H1 (cell line): ENCODE data around the gene REL. TPM values are rescaled to one million over a fixed set of nuclear protein-coding genes. Genes with fewer than 3 reads are reported as not detected.

ENCODE experiments used
- CTCF ChIA-PET: fragments of 300-600 bp; sonication (Branson Sonifier 250); formaldehyde crosslinking; loops from one replicate; lab custom pipeline; 2021; ENCODE audit not compliant: partially characterized antibody; lab: Charles Lee
- POLR2A ChIA-PET: fragments of 300-600 bp; sonication (Branson Sonifier 250); formaldehyde crosslinking; loops from one replicate; lab custom pipeline; 2021; ENCODE audit warnings: inconsistent platforms; ENCODE audit not compliant: partially characterized antibody; lab: Charles Lee
- DNase-seq, 2 experiments: peaks; one replicate each; pipeline versions ENCODE4 v3.0.0 to v3.0.0-alpha.2; 2010 to 2022; ENCODE audit warnings: low spot score in 2 of 2, low read depth in 1 of 2, mixed read lengths in 1 of 2
- FAIRE-seq: peaks from 2 replicates; lab custom pipeline; 2011; peaks lifted over from hg19 to GRCh38; lab: Jason Lieb, UNC
- H2AFZ ChIP-seq: 2 replicates; pipeline ENCODE4 v1.8.1; 2012; ENCODE audit warnings: low read length, inconsistent platforms
- H2AK5ac ChIP-seq: 2 replicates; pipeline ENCODE4 v1.6.1; 2013; ENCODE audit warnings: low read depth, low read length
- H2BK120ac ChIP-seq: replicated peaks from 2 replicates; pipeline ENCODE3; 2013; ENCODE audit warnings: low read depth, low read length, inconsistent platforms
- H2BK12ac ChIP-seq: 2 replicates; pipeline ENCODE4 v1.6.1; 2013; ENCODE audit warnings: low read depth, low read length
- H2BK15ac ChIP-seq: 2 replicates; pipeline ENCODE4 v1.6.1; 2013; ENCODE audit warnings: low read length
- H2BK20ac ChIP-seq: 2 replicates; pipeline ENCODE4 v1.6.1; 2013; ENCODE audit warnings: low read length
- H2BK5ac ChIP-seq: 2 replicates; pipeline ENCODE4 v1.6.1; 2013; ENCODE audit warnings: low read depth, low read length
- H3K14ac ChIP-seq: 2 replicates; pipeline ENCODE4 v1.6.1; 2013; ENCODE audit warnings: inconsistent platforms; ENCODE audit not compliant: insufficient read length
- H3K18ac ChIP-seq: 2 replicates; pipeline ENCODE4 v1.6.1; 2013; ENCODE audit warnings: low read length; ENCODE audit errors: extremely low read depth
- H3K23ac ChIP-seq: 2 replicates; pipeline ENCODE4 v1.6.1; 2013; ENCODE audit warnings: inconsistent platforms; ENCODE audit not compliant: insufficient read length
- H3K23me2 ChIP-seq: 2 replicates; pipeline ENCODE4 v1.6.1; 2013; ENCODE audit warnings: low read depth, low read length
- H3K27ac ChIP-seq: 2 replicates; pipeline ENCODE4 v1.6.1; 2011; ENCODE audit warnings: low read depth, low read length, inconsistent platforms
- H3K27me3 ChIP-seq, 4 experiments: replicated peaks in 1 of 4; 1 replicate in 1 of 4; 2 replicates in 3 of 4; pipeline versions ENCODE4 v1.6.1 to v1.8.1; 2011 to 2013; ENCODE audit warnings: low read length in 3 of 4, mild to moderate bottlenecking in 3 of 4, inconsistent platforms in 2 of 4, mixed read lengths in 2 of 4, moderate library complexity in 1 of 4; ENCODE audit not compliant: control insufficient read depth in 3 of 4, insufficient read depth in 3 of 4; ENCODE audit errors: extremely low read depth in 1 of 4
- H3K36me3 ChIP-seq, 4 experiments: 2 replicates each; pipeline versions ENCODE4 v1.6.1 to v1.8.1; 2011 to 2013; ENCODE audit warnings: mild to moderate bottlenecking in 4 of 4, low read length in 3 of 4, moderate library complexity in 2 of 4, control low read depth in 1 of 4, inconsistent platforms in 1 of 4; ENCODE audit not compliant: insufficient read depth in 4 of 4, control insufficient read depth in 2 of 4
- H3K4ac ChIP-seq: replicated peaks from 2 replicates; pipeline ENCODE3; 2013; ENCODE audit warnings: low read length, low read depth, mixed read lengths, inconsistent platforms; ENCODE audit not compliant: insufficient read length
- H3K4me1 ChIP-seq, 4 experiments: replicated peaks in 1 of 4; 1 replicate in 1 of 4; 2 replicates in 3 of 4; pipeline versions ENCODE4 v1.6.1 to v1.8.1; 2011 to 2013; ENCODE audit warnings: low read length in 3 of 4, inconsistent platforms in 2 of 4, mixed read lengths in 1 of 4; ENCODE audit not compliant: insufficient read depth in 4 of 4, control insufficient read depth in 3 of 4
- H3K4me2 ChIP-seq, 2 experiments: 2 replicates each; pipeline versions ENCODE4 v1.6.1 to v1.8.1; 2011 to 2013; ENCODE audit warnings: low read depth in 2 of 2, low read length in 2 of 2, control low read depth in 1 of 2, inconsistent platforms in 1 of 2, mild to moderate bottlenecking in 1 of 2; ENCODE audit not compliant: insufficient read depth in 1 of 2
- H3K4me3 ChIP-seq, 4 experiments: fragments of 200-600, 300-600 bp in 1 of 4; sonication (generic), shearing (Covaris generic), sonication (Bioruptor Twin) in 1 of 4; 2 replicates each; pipeline versions ENCODE4 v1.5.1 to v1.8.1; 2011 to 2016; ENCODE audit warnings: low read length in 4 of 4, low read depth in 3 of 4, control low read depth in 2 of 4, inconsistent platforms in 2 of 4, mild to moderate bottlenecking in 2 of 4, mixed read lengths in 1 of 4, moderate library complexity in 1 of 4; ENCODE audit not compliant: insufficient read depth in 2 of 4; ENCODE audit errors: extremely low read depth in 1 of 4
- H3K56ac ChIP-seq: replicated peaks from 2 replicates; pipeline ENCODE3; 2013; ENCODE audit warnings: low read depth, mild to moderate bottlenecking, mixed read lengths, low read length, inconsistent platforms; ENCODE audit not compliant: insufficient read length
- H3K79me1 ChIP-seq: 2 replicates; pipeline ENCODE4 v1.6.1; 2013; ENCODE audit warnings: low read depth, low read length, control low read depth
- H3K79me2 ChIP-seq, 2 experiments: 2 replicates each; pipeline versions ENCODE4 v1.6.1 to v1.8.1; 2012 to 2013; ENCODE audit warnings: low read length in 2 of 2, mild to moderate bottlenecking in 2 of 2, inconsistent platforms in 1 of 2; ENCODE audit not compliant: insufficient read depth in 2 of 2, control insufficient read depth in 1 of 2
- H3K9ac ChIP-seq, 4 experiments: replicated peaks in 1 of 4; 1 replicate in 1 of 4; 2 replicates in 3 of 4; pipeline versions ENCODE4 v1.6.1 to v1.8.1; 2011 to 2013; ENCODE audit warnings: low read depth in 3 of 4, low read length in 3 of 4, control low read depth in 2 of 4, mild to moderate bottlenecking in 2 of 4, moderate library complexity in 2 of 4, inconsistent platforms in 1 of 4; ENCODE audit errors: extremely low read depth in 1 of 4
- H3K9me3 ChIP-seq, 2 experiments: 2 replicates each; pipeline versions ENCODE4 v1.6.1 to v1.8.1; 2012 to 2013; ENCODE audit warnings: mild to moderate bottlenecking in 2 of 2, moderate library complexity in 2 of 2, control low read depth in 1 of 2, inconsistent platforms in 1 of 2, low read depth in 1 of 2, low read length in 1 of 2, mixed read lengths in 1 of 2; ENCODE audit not compliant: insufficient read depth in 2 of 2
- H4K20me1 ChIP-seq, 2 experiments: replicated peaks in 1 of 2; 2 replicates each; pipeline versions ENCODE3 to v1.8.1; 2011 to 2013; ENCODE audit warnings: inconsistent platforms in 2 of 2, low read length in 2 of 2, mild to moderate bottlenecking in 1 of 2; ENCODE audit not compliant: insufficient read depth in 2 of 2, control insufficient read depth in 1 of 2
- H4K5ac ChIP-seq: 2 replicates; pipeline ENCODE4 v1.6.1; 2013; ENCODE audit warnings: low read length, low read depth, mixed read lengths, inconsistent platforms; ENCODE audit not compliant: insufficient read length
- H4K8ac ChIP-seq: 2 replicates; pipeline ENCODE4 v1.8.0; 2013; ENCODE audit warnings: mild to moderate bottlenecking, moderate library complexity, low read length, inconsistent platforms; ENCODE audit not compliant: insufficient read depth; ENCODE audit errors: extremely low read depth
- H4K91ac ChIP-seq: replicated peaks from 2 replicates; pipeline ENCODE3; 2013; ENCODE audit warnings: low read length, mixed read lengths, inconsistent platforms; ENCODE audit not compliant: insufficient read length
- CREB1 ChIP-seq: IDR thresholded peaks from 2 replicates; pipeline ENCODE4 v1.6.1; 2012; ENCODE audit warnings: inconsistent platforms
- SP1 ChIP-seq: IDR thresholded peaks from 2 replicates; pipeline ENCODE4 v1.6.1; 2011; ENCODE audit warnings: low read depth, low read length
- WGBS, 2 experiments: shearing (Covaris generic) in 1 of 2; methylation state at CpG; one replicate each; pipeline versions ENCODE4 v1.1.6 to v1.1.7; 2013 to 2015; ENCODE audit warnings: low lambda C conversion rate in 2 of 2, mixed read lengths in 2 of 2, inconsistent platforms in 1 of 2, low coverage in 1 of 2, missing lambda C conversion rate in 1 of 2; ENCODE audit not compliant: insufficient replicate concordance in 2 of 2, insufficient coverage in 1 of 2, insufficient read length in 1 of 2; ENCODE audit errors: extremely low coverage in 1 of 2, missing lambda C conversion rate in 1 of 2; 5-methylcytosine and 5-hydroxymethylcytosine counted together
- polyA plus RNA-seq, 7 experiments: library from polyadenylated mRNA; depleted of rRNA in 3 of 7; stranded (reverse) in 5 of 7; unstranded in 2 of 7; fragments of >200 nt in 5 of 7; fragments of 200-250 nt in 2 of 7; gene quantifications; 1 replicate in 5 of 7; 2 replicates in 1 of 7; 4 replicates in 1 of 7; pipeline versions ENCODE4 v1.2.1 to v1.2.3, GENCODE V29; 2011 to 2013; ENCODE audit warnings: missing spikeins in 2 of 7, mixed read lengths in 2 of 7
- total RNA-seq: library from RNA; stranded (reverse); fragmentation: NEBNext Ultra II Directional; extraction: Animal tissue kit (Norgen Biotek cat#: 25700); gene quantifications from 2 replicates; pipeline ENCODE4 v1.2.1, GENCODE V29; 2021

The REL gene
- total and polyA plus RNA-seq, 2 of the 8 experiments (the other 6 are each of a cell fraction or from before 2014, with no cell fraction given), result 1.5 to 7.5 TPM

- Histone ChIP-seq H3K27ac (no peak overlapping the region), H3K56ac (no peak overlapping the region), H3K4me1 (no peaks in the 10 kb centered on the region), H3K23ac (no peak overlapping the region), H2BK20ac (no peak overlapping the region), H3K4me3 (no peak overlapping the region), H3K79me2 (no peaks in the 10 kb centered on the region), H3K14ac (no peak overlapping the region), H4K5ac (no peak overlapping the region), H3K79me1 (no peaks in the 10 kb centered on the region), H3K23me2 (no peaks in the 10 kb centered on the region), H2BK12ac (no peak overlapping the region), H2AFZ (no peak overlapping the region), H3K27me3 (no peaks in the 10 kb centered on the region), H3K36me3 (peaks cover 0 to 3% (median 0%) of the 10 kb centered on the region in 4 experiments; a peak in 1 of 8 replicates), H2BK15ac (no peak overlapping the region), H4K91ac (no peak overlapping the region), H3K18ac (no peak overlapping the region)
- CTCF ChIA-PET, result interaction anchor here (1.1 kb wide), 1 partner anchor 100 kb away, joined by 3 read pairs; no protein-coding TSS in a partner anchor
- POLR2A ChIA-PET, result no interaction called here
- 83% methylated on average over 1 of the region's 1 CpG; no CpG with 5 or more reads in 1 of the 2 experiments for WGBS, 2 experiments
- TF ChIP-seq SP1, result no peak
- TF ChIP-seq CREB1, result no peak
- TF ChIP-seq, all 59 proteins: peak for 0
- H3K4ac ChIP-seq, result no peak overlapping the region
- H3K9me3 ChIP-seq, result no peaks in the 10 kb centered on the region
- H2BK5ac ChIP-seq, result no peak overlapping the region
- DNase-seq (no peak), FAIRE-seq (no peak)
- H4K8ac ChIP-seq, result no peak overlapping the region
- H3K4me2 ChIP-seq, result no peak overlapping the region
- H4K20me1 ChIP-seq, result no peaks in the 10 kb centered on the region
- no peak overlapping the region for H2BK120ac ChIP-seq
- H3K9ac ChIP-seq, result no peak overlapping the region
- no peak overlapping the region for H2AK5ac ChIP-seq
These were observed 17.2 kb downstream of the REL start for GRCh38 chr2:60898567-60898966.
